Superior temporal gyrus (tissue), 1 donor: ENCODE measurements around the gene SMOC2.
"Not testable (repeated sequence)": the region's sequence is repeated elsewhere in the genome, so short reads cannot be mapped to it uniquely, and the experiment has no call there.

ENCODE experiments used
- DNase-seq: peaks from one replicate; pipeline ENCODE4 v3.0.0-alpha.2; 2016; ENCODE audit errors: extremely low spot score

SMOC2 gene

GRCh38 chr6:168600381-168600780, 159.4 kb downstream of the SMOC2 start:
- no peak for DNase-seq

DNA sequence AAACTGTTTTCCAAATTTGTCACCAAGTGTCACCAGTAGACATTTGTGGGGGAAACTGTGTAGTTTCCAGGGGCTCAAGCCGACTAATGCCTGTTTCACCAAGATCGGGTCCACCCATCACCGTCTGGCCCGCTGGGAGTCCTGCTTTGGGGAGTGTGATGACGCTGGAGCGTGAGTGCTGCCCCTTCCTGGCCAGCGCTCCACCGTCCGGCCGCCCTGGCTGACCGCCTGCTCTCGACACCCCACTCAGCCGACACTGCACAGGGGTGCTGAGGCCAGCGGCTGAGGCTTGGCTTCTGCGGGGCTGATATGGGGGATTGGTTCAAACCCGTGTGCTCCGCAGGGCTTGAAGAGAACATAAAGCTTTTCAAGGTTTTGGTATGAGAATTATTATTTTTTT, 160.1 kb downstream of the SMOC2 start:
- DNase-seq = no peak

GRCh38 chr6:168601546-168601945, 160.6 kb downstream of the SMOC2 start:
- DNase-seq = no peak

DNA sequence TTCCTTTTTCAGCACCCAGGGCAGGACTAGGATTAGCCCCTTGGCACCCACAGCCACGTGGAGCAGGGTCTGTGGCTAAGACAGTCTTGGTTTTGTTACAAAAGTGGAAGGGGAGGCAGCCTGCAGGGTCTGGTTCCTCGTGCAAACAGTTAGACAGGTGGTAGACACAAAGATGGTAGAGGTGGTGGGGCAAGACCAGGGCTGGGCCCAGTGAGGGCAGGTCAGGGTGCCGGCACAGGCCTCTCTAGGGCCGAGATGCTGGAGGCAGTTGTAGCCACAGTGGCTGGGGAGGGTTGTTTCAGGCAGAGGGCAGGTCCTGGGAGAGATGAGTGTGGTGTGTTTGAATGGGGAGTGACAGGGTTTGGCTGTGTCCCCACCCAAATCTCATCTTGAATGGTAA, 161.6 kb downstream of the SMOC2 start:
- no peak for DNase-seq

DNA sequence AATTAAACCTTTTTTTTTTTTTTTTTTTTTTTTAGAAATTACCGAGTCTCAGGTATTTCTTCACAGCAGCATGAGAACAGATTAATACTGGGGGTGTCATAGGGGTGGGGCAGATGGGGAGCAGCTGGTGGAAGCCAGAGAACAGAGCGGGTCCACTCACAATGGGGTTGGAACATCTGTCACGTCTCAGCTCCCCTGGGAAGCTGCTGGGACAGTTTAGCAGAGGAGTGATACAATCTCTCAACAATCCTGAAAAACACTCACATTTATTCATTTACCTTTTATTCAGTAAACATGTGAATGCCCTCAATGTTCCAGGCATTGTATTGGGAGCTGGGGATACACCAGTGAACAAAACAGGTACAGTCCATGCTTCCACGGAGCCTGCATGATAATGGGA, 162.2 kb downstream of the SMOC2 start:
- DNase-seq = no peak

DNA sequence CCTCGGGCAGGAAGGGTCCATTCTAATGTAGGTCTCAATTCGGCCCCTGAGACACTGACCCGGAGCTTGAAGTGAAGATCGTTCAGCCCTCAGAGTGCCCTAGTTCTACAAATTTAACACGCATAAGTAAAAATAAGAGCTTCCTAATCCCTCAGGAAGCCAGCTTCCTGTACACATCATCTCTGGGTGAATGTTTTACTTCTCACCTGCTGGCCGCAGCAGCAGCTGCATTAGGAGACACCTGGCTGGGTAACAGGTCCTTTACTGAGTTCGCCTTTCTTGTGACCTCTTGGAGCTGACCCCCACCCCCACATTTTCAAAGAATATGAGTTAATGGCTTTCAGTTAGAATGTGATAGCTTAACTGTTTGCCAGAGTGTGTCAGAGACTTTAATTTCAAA, 165.0 kb downstream of the SMOC2 start:
- no peak for DNase-seq

DNA sequence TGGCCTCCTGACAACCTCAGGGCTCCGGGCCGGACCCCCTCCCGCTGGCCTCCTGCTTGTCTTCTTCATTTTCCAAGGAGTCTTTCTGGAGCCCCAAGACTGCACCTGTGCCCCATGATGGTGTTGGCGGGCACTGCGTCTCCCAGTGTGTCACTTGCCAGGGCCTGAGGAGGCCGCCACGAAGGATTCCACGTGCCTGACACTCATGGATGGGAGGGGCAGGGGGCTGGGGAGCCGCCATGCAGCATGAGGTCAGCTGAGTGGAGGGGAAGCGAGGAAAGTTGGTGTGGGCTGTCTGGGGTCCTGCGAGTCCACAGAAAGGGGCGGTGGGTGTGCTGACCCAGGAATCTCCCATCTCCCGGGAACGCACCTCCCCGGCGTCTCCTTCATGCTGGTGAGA, 165.7 kb downstream of the SMOC2 start:
- no peak for DNase-seq

GRCh38 chr6:168607272-168608112, 166.5 kb downstream of the SMOC2 start:
- no peak for DNase-seq

DNA sequence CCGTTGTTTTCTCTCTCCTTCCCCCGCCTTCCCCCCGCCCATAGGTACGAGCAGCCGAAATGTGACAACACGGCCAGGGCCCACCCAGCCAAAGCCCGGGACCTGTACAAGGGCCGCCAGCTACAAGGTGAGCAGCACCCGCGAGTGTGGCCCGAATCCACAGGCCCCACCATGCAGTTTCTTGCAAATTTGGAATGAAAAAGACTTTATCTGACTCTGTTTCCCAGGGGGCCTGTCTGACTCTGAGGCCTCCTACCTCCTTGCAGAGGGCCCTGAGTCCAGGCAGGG, 167.1 kb downstream of the SMOC2 start:
- DNase-seq = no peak

DNA sequence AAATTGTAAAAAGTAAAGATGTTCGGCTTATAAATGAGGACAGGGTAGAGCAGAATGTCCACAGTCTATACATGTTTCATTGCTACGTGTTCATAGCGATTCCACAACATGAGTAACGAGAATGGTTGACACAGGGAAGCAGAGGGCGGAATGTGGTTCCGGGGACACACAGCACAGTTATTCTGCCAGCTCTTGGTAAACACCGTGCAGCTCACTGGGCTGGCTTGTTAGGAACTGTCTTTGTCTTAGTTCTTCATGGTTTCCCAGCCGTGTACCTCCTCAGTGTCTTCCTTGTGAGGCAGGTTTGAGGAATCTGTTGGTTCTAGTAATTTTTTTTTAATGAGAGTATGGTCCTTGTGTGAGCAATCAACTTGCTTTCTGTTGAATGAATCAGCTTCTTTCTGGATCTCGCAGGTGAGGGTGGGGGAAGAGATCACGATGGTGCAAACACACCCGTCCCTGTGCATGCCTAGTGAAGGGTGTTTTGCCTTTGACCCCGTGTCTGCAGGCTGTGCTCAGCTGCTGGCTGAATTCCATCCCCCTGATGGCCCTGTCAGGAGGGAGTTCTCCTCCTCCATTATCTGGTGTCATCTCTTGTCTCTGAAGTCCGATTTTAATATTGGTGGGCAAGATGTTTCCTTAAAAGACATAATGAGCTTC, 168.2 kb downstream of the SMOC2 start:
- no peak for DNase-seq

DNA sequence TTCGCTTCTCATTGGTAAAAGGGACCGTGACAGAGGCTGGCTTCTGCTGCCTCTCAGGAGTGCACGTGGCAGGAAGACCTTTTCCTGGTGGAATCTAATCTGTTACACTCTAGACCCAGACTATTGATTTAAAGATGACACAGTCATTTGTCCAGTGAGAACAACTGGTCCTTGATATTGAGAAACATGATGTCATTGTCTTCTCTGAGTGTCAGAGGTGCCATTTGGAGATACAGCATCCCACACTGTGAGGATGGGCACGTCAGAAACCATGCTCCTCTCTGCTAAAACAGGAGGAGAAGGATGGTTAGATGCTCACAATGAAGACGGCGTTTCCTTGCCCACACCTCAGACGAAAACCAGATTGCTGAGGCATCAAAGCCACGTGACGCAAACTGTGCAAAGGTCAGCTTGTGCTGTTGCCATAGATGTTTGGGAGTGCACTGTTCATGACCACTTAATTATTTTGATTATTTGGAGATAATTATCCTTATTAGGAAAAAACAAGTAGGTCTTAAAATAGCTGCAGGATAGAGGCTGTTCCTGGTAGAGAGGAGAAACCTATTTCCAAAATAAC, 169.0 kb downstream of the SMOC2 start:
- DNase-seq = no peak

- DNase-seq = not testable (repeated sequence)
These were observed 170.0 kb downstream of the SMOC2 start for GRCh38 chr6:168610966-168611365.

DNA sequence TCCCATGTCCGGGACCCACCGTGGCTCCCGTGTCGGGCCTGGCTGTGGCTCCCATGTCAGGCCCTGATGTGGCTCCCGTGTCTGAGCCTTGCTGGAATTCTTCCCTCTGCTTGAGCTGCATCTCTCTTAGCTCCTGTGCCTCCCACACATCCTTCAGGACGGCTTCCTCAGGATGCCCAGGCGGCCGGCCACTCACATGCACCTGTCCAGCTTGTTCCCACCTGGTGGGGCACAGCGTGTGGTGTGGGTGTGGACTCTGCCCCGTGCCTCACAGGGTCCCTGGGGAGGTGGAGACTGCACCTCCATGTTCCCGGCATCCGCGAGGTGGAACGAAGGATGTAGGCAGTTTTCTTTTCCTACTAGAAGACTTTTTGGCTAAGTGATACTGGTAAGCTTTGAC, 170.7 kb downstream of the SMOC2 start:
- no peak for DNase-seq

- no peak for DNase-seq
These were observed 171.6 kb downstream of the SMOC2 start for GRCh38 chr6:168612586-168612985.

DNA sequence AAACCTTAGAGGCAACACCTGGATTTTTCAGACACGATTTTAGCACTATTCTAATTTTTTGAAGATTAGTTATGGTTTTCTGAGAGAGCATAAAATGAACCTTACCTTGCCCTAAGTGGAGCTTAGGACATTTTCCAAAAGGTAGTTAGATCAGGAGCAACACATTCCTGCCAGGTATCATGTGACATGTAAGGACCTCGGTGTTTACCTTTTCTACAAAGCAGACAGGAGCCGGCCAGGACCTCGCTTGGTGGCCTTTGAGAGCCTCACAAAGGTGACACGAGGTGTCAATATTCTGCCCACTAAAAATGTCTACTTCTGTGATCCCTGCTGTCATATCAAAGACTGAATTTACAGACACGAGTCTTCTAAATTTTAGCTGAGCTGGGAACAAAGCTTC, 174.9 kb downstream of the SMOC2 start:
- DNase-seq = no peak

GRCh38 chr6:168616816-168617765, 176.1 kb downstream of the SMOC2 start:
- peak; percentile 50 for DNase-seq

DNA sequence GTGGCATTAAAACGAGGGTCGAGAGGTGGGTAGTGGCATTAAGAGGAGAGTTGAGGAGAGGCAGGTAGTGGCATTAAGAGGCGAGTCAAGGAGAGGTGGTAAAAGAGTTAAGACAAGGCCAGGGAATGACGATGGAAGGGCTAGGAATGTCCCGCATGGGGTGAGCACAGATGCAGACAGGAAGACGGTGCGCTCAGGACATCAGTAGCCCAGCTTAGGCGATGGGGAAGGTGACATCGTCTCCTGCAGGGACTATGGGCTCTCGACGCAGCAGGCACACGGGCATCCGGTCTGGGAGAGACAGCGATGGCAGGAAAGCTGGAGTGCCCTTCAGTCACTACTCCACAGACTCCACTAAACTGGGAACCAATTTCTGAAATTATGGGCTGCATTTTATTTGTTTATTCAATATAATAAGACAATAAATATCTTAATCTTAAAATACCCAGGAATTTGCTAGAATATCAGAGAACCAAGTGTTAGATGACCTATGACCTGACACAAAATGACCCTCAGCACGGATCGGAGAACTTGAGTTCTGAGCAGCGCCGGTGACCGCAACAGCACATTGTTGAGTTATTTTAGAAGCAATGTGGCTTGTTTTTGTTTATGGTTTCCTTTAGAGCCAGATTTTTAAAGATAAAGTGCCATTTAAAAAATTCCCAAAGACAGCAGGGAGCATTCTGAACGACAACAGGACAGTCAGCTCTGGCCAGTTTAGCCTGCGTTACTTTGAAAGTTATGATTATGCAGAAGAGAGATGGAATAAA, 177.7 kb downstream of the SMOC2 start:
- no peak for DNase-seq

DNA sequence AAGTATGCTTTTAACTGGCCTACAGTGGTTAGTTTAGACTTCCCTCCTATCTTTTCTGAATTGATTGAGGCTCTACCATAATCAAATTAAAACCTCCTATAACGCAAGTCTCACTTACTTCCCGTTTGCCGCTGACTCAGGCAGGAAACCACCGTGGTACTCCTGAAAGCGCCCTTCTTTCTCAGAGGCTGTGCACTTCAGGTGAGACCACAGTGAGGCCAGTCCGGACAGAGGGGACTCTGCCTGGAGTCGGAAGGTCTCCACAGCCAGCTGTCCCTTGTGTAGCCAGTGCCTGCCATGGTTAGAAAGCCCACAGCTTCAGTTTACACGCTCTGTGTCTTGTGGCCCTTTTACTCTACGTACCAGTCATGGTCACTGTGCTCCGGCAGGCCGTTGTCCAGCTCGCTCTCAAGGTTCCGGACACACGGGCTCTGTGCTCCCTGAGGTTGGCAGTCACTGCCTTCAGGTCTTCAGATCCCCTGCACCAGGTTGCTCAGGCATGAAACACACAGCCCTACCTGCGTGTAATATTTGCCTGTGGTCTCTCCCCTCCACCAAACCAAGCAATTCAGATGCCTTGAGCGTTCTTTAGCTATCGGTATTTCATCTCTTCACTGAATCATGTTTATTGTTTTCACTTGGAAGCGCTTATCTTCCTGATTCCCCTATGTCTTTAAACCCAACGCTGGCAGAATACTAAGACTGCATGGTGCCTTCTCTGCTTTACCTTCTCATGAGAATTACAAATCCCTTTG, 178.8 kb downstream of the SMOC2 start:
- no peak for DNase-seq

GRCh38 chr6:168620578-168620977, 179.6 kb downstream of the SMOC2 start:
- no peak for DNase-seq

DNA sequence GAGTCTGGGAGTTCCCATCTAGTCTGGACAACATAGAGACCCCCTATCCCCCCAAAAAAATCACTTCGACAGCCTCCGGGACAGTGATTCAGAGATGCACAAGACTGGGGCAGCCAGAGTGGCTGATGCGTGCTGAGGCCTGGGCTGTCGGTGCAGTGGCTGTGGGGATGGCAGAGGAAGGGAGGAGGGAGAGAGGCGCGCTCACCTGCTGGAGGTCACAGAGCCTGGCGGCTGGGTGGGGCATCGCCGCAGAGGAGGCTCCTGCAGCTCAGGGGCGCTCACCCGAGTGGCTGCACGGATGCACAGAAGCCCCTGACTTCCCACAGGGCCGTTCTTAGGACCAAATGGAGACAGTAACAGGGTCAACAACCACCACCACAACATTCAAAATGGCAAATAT, 182.8 kb downstream of the SMOC2 start:
- DNase-seq = no peak

GRCh38 chr6:168624540-168624939, 183.6 kb downstream of the SMOC2 start:
- DNase-seq = no peak
